Activated CD8-positive, alpha-beta T cell treated with anti-CD3 and anti-CD28 coated beads for 36 hours (primary cell): ENCODE data around the gene MAP3K7. TPM values are rescaled to one million over a fixed set of nuclear protein-coding genes. Genes with fewer than 3 reads are reported as not detected.
A peak's percentile ranks its signal among the peaks of the same experiment; 100 is the strongest.

Experiments
- ATAC-seq: fragments of 200-7000 bp; cut with Tn5 transposase; one replicate; pipeline ENCODE4 v1.10.0; 2021; ENCODE audit warnings: mild to moderate bottlenecking, moderate library complexity
- CTCF ChIA-PET: fragments of 350-600 bp; sonication (Branson Sonifier 250); formaldehyde crosslinking; loops from one replicate; lab custom pipeline; 2021; ENCODE audit warnings: antibody characterized with exemption; lab: Charles Lee
- POLR2A ChIA-PET: fragments of 350-600 bp; sonication (Branson Sonifier 250); formaldehyde crosslinking; loops from one replicate; lab custom pipeline; 2021; ENCODE audit warnings: antibody characterized with exemption; lab: Charles Lee
- DNase-seq: peaks from one replicate; pipeline ENCODE4 v3.0.0-alpha.2; 2020
- H3K27ac Mint-ChIP-seq: one replicate; pipeline ENCODE4 v1.8.0; 2021; ENCODE audit warnings: mild to moderate bottlenecking, mixed read lengths
- H3K27me3 Mint-ChIP-seq: one replicate; pipeline ENCODE4 v1.8.0; 2021; ENCODE audit warnings: mixed read lengths
- H3K36me3 Mint-ChIP-seq: one replicate; pipeline ENCODE4 v1.8.0; 2021; ENCODE audit warnings: low read depth, mixed read lengths
- H3K4me1 Mint-ChIP-seq: one replicate; pipeline ENCODE4 v1.8.0; 2021; ENCODE audit warnings: low read depth, mixed read lengths
- H3K4me3 Mint-ChIP-seq: one replicate; pipeline ENCODE4 v1.8.0; 2021; ENCODE audit warnings: mild to moderate bottlenecking, moderate library complexity, mixed read lengths
- H3K9me3 Mint-ChIP-seq: one replicate; pipeline ENCODE4 v1.8.0; 2021; ENCODE audit warnings: mixed read lengths
- CTCF ChIP-seq: fragments of 200-600 bp; IDR thresholded peaks from one replicate; pipeline ENCODE4 v1.8.0; 2022; ENCODE audit warnings: antibody characterized with exemption, mild to moderate bottlenecking
- intact Hi-C: fragments of 100-400 bp; cut with micrococcal nuclease; formaldehyde crosslinking; loops from one replicate; pipeline ENCODE4 v1.10.0; 2022
- total RNA-seq, 2 experiments: library from RNA; stranded (reverse); gene quantifications; one replicate each; pipeline ENCODE4 v1.2.3, GENCODE V29; 2021

Gene MAP3K7
- total RNA-seq, 2 experiments from 2014 or later: 22.1 to 22.8 TPM

GRCh38 chr6:90583179-90583835, 3.6 kb downstream of the MAP3K7 start:
- ChIA-PET POLR2A (interaction anchor here (1.0 kb wide), 1 partner anchor 8 kb away, joined by 3 read pairs; no protein-coding TSS in a partner anchor), CTCF (no interaction called here)
- DNase-seq: no peak
- H3K4me3 Mint-ChIP-seq: no peak overlapping the region
- H3K36me3 Mint-ChIP-seq: no peaks in the 10 kb centered on the region
- H3K9me3 Mint-ChIP-seq: no peaks in the 10 kb centered on the region
- no peaks in the 10 kb centered on the region for H3K27me3 Mint-ChIP-seq
- TF ChIP-seq CTCF: no peak
- no peak for ATAC-seq
- H3K4me1 Mint-ChIP-seq: peaks cover 45% of the 10 kb centered on the region
- peak overlapping the region; percentile 38 for H3K27ac Mint-ChIP-seq
- intact Hi-C loops: loop anchor here (10.0 kb wide), 1 partner anchor 299 kb away; no protein-coding TSS in a partner anchor

- no peak overlapping the region for H3K4me3 Mint-ChIP-seq
- no peaks in the 10 kb centered on the region for H3K9me3 Mint-ChIP-seq
- ATAC-seq: no peak
- ChIA-PET CTCF (interaction anchor here (0.8 kb wide), 1 partner anchor 13 kb away, joined by 3 read pairs; no protein-coding TSS in a partner anchor), POLR2A (no interaction called here)
- intact Hi-C loops: loop anchor here (10.0 kb wide), 1 partner anchor 296 kb away; no protein-coding TSS in a partner anchor
- no peak for TF ChIP-seq CTCF
- H3K27me3 Mint-ChIP-seq: no peaks in the 10 kb centered on the region
- DNase-seq: no peak
- H3K4me1 Mint-ChIP-seq: peaks cover 40% of the 10 kb centered on the region
- no peaks in the 10 kb centered on the region for H3K36me3 Mint-ChIP-seq
- H3K27ac Mint-ChIP-seq: no peak overlapping the region
Measured at GRCh38 chr6:90581146-90581545, 5.7 kb downstream of the MAP3K7 start.

- no peak for ATAC-seq
- POLR2A ChIA-PET: interaction anchor here (0.8 to 1.2 kb wide), 2 partner anchors 8 to 10 kb away, joined by 3 to 4 read pairs; partner anchors contain the start of gene MAP3K7
- Mint-ChIP-seq H3K27ac (no peak overlapping the region), H3K36me3 (no peaks in the 10 kb centered on the region), H3K9me3 (no peaks in the 10 kb centered on the region), H3K27me3 (no peaks in the 10 kb centered on the region), H3K4me3 (no peak overlapping the region), H3K4me1 (peaks cover 32% of the 10 kb centered on the region)
- TF ChIP-seq CTCF: no peak
- CTCF ChIA-PET: interaction anchor here (1.6 kb wide), 1 partner anchor 10 kb away, joined by 3 read pairs; no protein-coding TSS in a partner anchor
- intact Hi-C loops: no loop called here
- DNase-seq: no peak
Measured at GRCh38 chr6:90578894-90579549, 7.8 kb downstream of the MAP3K7 start.

GRCh38 chr6:90575267-90575666, 11.6 kb downstream of the MAP3K7 start:
- ChIA-PET CTCF (no interaction called here), POLR2A (interaction anchor here (0.9 kb wide), 1 partner anchor 9 kb away, joined by 3 read pairs; no protein-coding TSS in a partner anchor)
- H3K4me3 Mint-ChIP-seq: no peak overlapping the region
- no peaks in the 10 kb centered on the region for H3K9me3 Mint-ChIP-seq
- ATAC-seq (no peak), DNase-seq (no peak)
- intact Hi-C loops: no loop called here
- TF ChIP-seq CTCF: no peak
- H3K4me1 Mint-ChIP-seq: peaks cover 19% of the 10 kb centered on the region
- no peaks in the 10 kb centered on the region for H3K27me3 Mint-ChIP-seq
- H3K36me3 Mint-ChIP-seq: peaks cover 4% of the 10 kb centered on the region
- H3K27ac Mint-ChIP-seq: no peak overlapping the region

GRCh38 chr6:90574610-90575009, 12.3 kb downstream of the MAP3K7 start:
- ChIA-PET POLR2A (no interaction called here), CTCF (no interaction called here)
- peaks cover 19% of the 10 kb centered on the region for H3K4me1 Mint-ChIP-seq
- H3K36me3 Mint-ChIP-seq: peaks cover 6% of the 10 kb centered on the region
- no peaks in the 10 kb centered on the region for H3K9me3 Mint-ChIP-seq
- H3K4me3 Mint-ChIP-seq: no peak overlapping the region
- intact Hi-C loops: no loop called here
- no peaks in the 10 kb centered on the region for H3K27me3 Mint-ChIP-seq
- no peak overlapping the region for H3K27ac Mint-ChIP-seq
- DNase-seq: no peak
- ATAC-seq: no peak
- TF ChIP-seq CTCF: no peak
